Activated CD4-positive, alpha-beta memory T cell treated with anti-CD3 and anti-CD28 coated beads, Interleukin-2, amount 10 ng/mL, durations not matched to agents 7 days and 5 days (primary cell): ENCODE data around the gene RREB1. TPM values are rescaled to one million over a fixed set of nuclear protein-coding genes. Genes with fewer than 3 reads are reported as not detected.

Source experiments
- CTCF ChIA-PET: fragments of 350-600 bp; sonication (Branson Sonifier 250); formaldehyde crosslinking; loops from one replicate; lab custom pipeline; 2021; ENCODE audit warnings: antibody characterized with exemption, inconsistent platforms; lab: Charles Lee
- POLR2A ChIA-PET: fragments of 350-600 bp; sonication (Branson Sonifier 250); formaldehyde crosslinking; loops from one replicate; lab custom pipeline; 2021; ENCODE audit warnings: antibody characterized with exemption; lab: Charles Lee
- DNase-seq: peaks from one replicate; pipeline ENCODE4 v3.0.0-alpha.2; 2020
- H3K27ac Mint-ChIP-seq: one replicate; pipeline ENCODE4 v1.8.0; 2021; ENCODE audit warnings: mild to moderate bottlenecking, mixed read lengths
- H3K27me3 Mint-ChIP-seq: one replicate; pipeline ENCODE4 v1.8.0; 2021; ENCODE audit warnings: mixed read lengths
- H3K36me3 Mint-ChIP-seq: one replicate; pipeline ENCODE4 v1.8.0; 2021; ENCODE audit warnings: low read depth, mixed read lengths
- H3K4me1 Mint-ChIP-seq: one replicate; pipeline ENCODE4 v1.8.0; 2021; ENCODE audit warnings: mixed read lengths
- H3K4me3 Mint-ChIP-seq: one replicate; pipeline ENCODE4 v1.8.0; 2021; ENCODE audit warnings: mild to moderate bottlenecking, mixed read lengths
- H3K9me3 Mint-ChIP-seq: one replicate; pipeline ENCODE4 v1.8.0; 2021; ENCODE audit warnings: mixed read lengths
- total RNA-seq, 2 experiments: library from RNA; stranded (reverse); gene quantifications; one replicate each; pipeline ENCODE4 v1.2.3, GENCODE V29; 2021

RREB1 gene
- total RNA-seq, 2 experiments from 2014 or later, result 26.5 to 27.9 TPM

DNA sequence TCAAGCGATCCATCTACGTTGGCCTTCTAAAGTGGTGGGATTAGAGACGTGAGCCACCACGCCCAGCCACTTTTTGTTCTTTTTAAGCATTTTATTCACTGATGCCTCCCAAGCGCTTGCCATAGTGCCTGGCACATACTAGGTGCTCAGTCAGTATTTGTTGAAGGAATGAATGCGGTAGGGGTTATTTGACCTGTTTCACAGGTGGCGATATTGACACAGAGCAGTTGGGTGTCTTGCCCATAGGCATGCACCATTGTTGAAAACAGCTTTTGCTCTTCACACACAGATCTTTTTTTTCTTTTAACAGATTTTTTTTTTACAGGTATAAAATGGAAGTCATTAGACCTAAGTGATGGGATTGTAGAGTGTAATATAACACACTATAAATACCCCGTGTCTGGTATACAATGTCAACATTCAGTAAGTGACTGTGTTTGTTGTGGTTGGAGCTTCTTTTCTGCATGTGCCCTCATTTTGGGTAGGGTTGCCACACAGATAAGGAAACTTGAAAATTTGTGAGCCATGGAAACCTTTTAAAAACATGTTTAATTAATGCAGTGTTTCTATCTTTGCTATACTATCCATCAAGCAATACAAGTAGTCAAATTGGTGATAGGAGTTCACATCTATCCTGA lies 24.8 kb downstream of the RREB1 start:
- ChIA-PET CTCF (no interaction called here), POLR2A (interaction anchor here (1.5 kb wide), 1 partner anchor 23 kb away, joined by 6 read pairs; no protein-coding TSS in a partner anchor)
- H3K4me1 Mint-ChIP-seq, result peaks cover 72% of the 10 kb centered on the region
- DNase-seq, result no peak
- H3K27me3 Mint-ChIP-seq, result no peaks in the 10 kb centered on the region
- peaks cover 20% of the 10 kb centered on the region for H3K36me3 Mint-ChIP-seq
- H3K9me3 Mint-ChIP-seq, result no peaks in the 10 kb centered on the region
- no peak overlapping the region for H3K27ac Mint-ChIP-seq
- no peak overlapping the region for H3K4me3 Mint-ChIP-seq

DNA sequence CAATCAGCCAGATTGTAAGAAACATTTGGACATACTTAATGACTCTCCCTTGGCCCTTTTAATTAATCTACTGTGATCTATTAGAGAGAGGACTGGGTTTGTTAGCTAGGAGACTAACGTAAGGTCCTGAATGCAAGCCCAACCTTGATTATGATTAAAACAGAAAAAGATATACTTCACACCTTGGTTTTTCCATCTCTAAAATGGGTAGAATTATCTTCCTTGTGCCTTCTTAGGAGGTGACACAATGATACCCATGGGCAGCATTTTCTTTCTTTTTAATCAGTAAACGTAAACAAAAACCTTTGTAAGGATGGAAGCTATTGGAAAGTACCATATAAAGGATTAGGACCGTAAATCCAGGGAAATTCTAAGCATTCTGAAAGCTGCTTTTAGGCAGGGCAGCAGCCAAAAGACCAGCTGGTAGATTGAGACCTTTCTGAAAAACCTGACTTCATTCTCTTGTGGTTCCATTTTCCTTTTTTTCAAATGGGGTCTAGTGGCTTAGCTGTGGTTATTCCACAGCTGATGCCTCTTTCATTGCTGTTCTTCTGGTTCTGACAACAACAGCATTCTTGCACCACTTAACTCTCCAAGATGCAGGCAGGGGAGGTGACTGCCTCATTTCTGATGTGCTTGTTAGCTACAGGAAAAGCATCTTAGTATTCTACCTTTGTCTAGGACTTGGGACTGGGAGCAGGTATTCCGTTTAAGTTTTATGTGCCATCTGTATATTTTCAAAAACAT lies 27.4 kb downstream of the RREB1 start:
- H3K4me1 Mint-ChIP-seq, result peaks cover 68% of the 10 kb centered on the region
- no peak for DNase-seq
- peaks cover 9% of the 10 kb centered on the region for H3K36me3 Mint-ChIP-seq
- H3K27me3 Mint-ChIP-seq, result no peaks in the 10 kb centered on the region
- no peaks in the 10 kb centered on the region for H3K9me3 Mint-ChIP-seq
- ChIA-PET POLR2A (interaction anchor here (0.9 to 5.2 kb wide), 7 partner anchors 9 to 51 kb away, joined by 3 to 76 read pairs (median 4); partner anchors contain the start of gene RREB1), CTCF (interaction anchor here (0.5 to 1.4 kb wide), 3 partner anchors 9 to 108 kb away, joined by 4 to 5 read pairs (median 4); no protein-coding TSS in a partner anchor)
- H3K27ac Mint-ChIP-seq, result peak overlapping the region; percentile 8
- no peak overlapping the region for H3K4me3 Mint-ChIP-seq

DNA sequence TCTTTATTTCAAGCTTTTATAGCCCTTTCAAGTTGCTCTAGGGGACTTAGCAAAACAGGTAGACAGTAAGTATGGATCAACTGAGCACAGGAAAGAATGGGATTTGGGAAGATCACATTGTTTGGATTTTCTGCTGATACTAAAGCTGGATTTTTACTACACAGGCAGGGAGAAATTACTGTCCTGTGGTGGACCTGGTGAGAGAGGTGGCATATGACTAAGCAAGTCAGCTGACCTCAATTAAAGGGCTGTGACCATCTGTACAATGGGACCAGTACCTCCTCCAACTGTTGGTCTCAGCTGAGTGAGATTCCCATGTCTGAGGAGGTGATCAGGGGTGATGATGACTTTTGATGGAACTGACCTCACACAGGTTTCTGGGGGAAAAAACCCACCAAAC lies 28.0 kb downstream of the RREB1 start:
- CTCF ChIA-PET, result interaction anchor here (1.2 to 1.4 kb wide), 2 partner anchors 19 to 107 kb away, joined by 4 read pairs; no protein-coding TSS in a partner anchor
- Mint-ChIP-seq H3K4me3 (no peak overlapping the region), H3K27ac (no peak overlapping the region), H3K27me3 (no peaks in the 10 kb centered on the region), H3K4me1 (peaks cover 69% of the 10 kb centered on the region), H3K36me3 (peaks cover 6% of the 10 kb centered on the region), H3K9me3 (no peaks in the 10 kb centered on the region)
- DNase-seq, result no peak
- POLR2A ChIA-PET, result interaction anchor here (0.9 to 5.2 kb wide), 6 partner anchors 9 to 36 kb away, joined by 3 to 76 read pairs (median 6); partner anchors contain the start of gene RREB1

GRCh38 chr6:7136859-7137334 lies 29.1 kb downstream of the RREB1 start:
- Mint-ChIP-seq H3K27me3 (no peaks in the 10 kb centered on the region), H3K36me3 (peaks cover 6% of the 10 kb centered on the region), H3K4me1 (peaks cover 73% of the 10 kb centered on the region), H3K4me3 (peak overlapping the region; percentile 67), H3K9me3 (no peaks in the 10 kb centered on the region), H3K27ac (peak overlapping the region; percentile 84)
- ChIA-PET POLR2A (interaction anchor here (0.9 to 5.2 kb wide), 6 partner anchors 8 to 49 kb away, joined by 3 to 76 read pairs (median 6); partner anchors contain the start of gene RREB1), CTCF (interaction anchor here (1.4 to 1.6 kb wide), 2 partner anchors 8 to 20 kb away, joined by 3 to 4 read pairs; no protein-coding TSS in a partner anchor)
- DNase-seq, result no peak

- Mint-ChIP-seq H3K27me3 (no peaks in the 10 kb centered on the region), H3K4me1 (peaks cover 70% of the 10 kb centered on the region), H3K9me3 (no peaks in the 10 kb centered on the region), H3K27ac (peak overlapping the region; percentile 84), H3K36me3 (peaks cover 3% of the 10 kb centered on the region), H3K4me3 (peak overlapping the region; percentile 67)
- DNase-seq, result peak; percentile 76
- POLR2A ChIA-PET, result interaction anchor here (0.9 to 5.2 kb wide), 6 partner anchors 9 to 72 kb away, joined by 3 to 76 read pairs (median 4); partner anchors contain the start of gene RREB1
- CTCF ChIA-PET, result interaction anchor here (0.6 to 1.6 kb wide), 3 partner anchors 9 to 100 kb away, joined by 3 to 4 read pairs (median 3); no protein-coding TSS in a partner anchor
Measured at GRCh38 chr6:7137335-7138045, 29.7 kb downstream of the RREB1 start.

GRCh38 chr6:7138046-7138531 lies 30.3 kb downstream of the RREB1 start:
- CTCF ChIA-PET, result interaction anchor here (0.6 to 1.6 kb wide), 3 partner anchors 10 to 100 kb away, joined by 3 to 4 read pairs (median 3); no protein-coding TSS in a partner anchor
- H3K36me3 Mint-ChIP-seq, result peaks cover 3% of the 10 kb centered on the region

GRCh38 chr6:7138921-7139358 lies 31.2 kb downstream of the RREB1 start:
- no peak for DNase-seq
- H3K4me1 Mint-ChIP-seq, result peaks cover 68% of the 10 kb centered on the region
- H3K4me3 Mint-ChIP-seq, result peak overlapping the region; percentile 1
- H3K9me3 Mint-ChIP-seq, result no peaks in the 10 kb centered on the region
- POLR2A ChIA-PET, result interaction anchor here (0.9 to 5.2 kb wide), 4 partner anchors 10 to 345 kb away, joined by 3 to 76 read pairs (median 6); partner anchors contain the start of gene RREB1
- CTCF ChIA-PET, result no interaction called here
- H3K27me3 Mint-ChIP-seq, result no peaks in the 10 kb centered on the region
- peak overlapping the region; percentile 36 for H3K27ac Mint-ChIP-seq
- H3K36me3 Mint-ChIP-seq, result peaks cover 3% of the 10 kb centered on the region

More at GRCh38 chr6:7138046-7138531, 30.3 kb downstream of the RREB1 start:
- no peaks in the 10 kb centered on the region for H3K9me3 Mint-ChIP-seq
- no peaks in the 10 kb centered on the region for H3K27me3 Mint-ChIP-seq
- POLR2A ChIA-PET, result interaction anchor here (0.9 to 5.2 kb wide), 7 partner anchors 8 to 344 kb away, joined by 3 to 76 read pairs (median 4); partner anchors contain the start of gene RREB1
- H3K27ac Mint-ChIP-seq, result peak overlapping the region; percentile 84
- peaks cover 68% of the 10 kb centered on the region for H3K4me1 Mint-ChIP-seq
- DNase-seq, result no peak
- peak overlapping the region; percentile 67 for H3K4me3 Mint-ChIP-seq

- Mint-ChIP-seq H3K9me3 (no peaks in the 10 kb centered on the region), H3K27ac (peak overlapping the region; percentile 35), H3K27me3 (no peaks in the 10 kb centered on the region), H3K4me3 (peak overlapping the region; percentile 75), H3K4me1 (peaks cover 67% of the 10 kb centered on the region), H3K36me3 (peaks cover 3% of the 10 kb centered on the region)
- DNase-seq, result no peak
- POLR2A ChIA-PET, result interaction anchor here (0.5 to 2.7 kb wide), 4 partner anchors 9 to 160 kb away, joined by 3 to 19 read pairs (median 10); partner anchors contain the start of gene RREB1
- CTCF ChIA-PET, result no interaction called here
Measured at GRCh38 chr6:7139835-7140470, 32.2 kb downstream of the RREB1 start.

DNA sequence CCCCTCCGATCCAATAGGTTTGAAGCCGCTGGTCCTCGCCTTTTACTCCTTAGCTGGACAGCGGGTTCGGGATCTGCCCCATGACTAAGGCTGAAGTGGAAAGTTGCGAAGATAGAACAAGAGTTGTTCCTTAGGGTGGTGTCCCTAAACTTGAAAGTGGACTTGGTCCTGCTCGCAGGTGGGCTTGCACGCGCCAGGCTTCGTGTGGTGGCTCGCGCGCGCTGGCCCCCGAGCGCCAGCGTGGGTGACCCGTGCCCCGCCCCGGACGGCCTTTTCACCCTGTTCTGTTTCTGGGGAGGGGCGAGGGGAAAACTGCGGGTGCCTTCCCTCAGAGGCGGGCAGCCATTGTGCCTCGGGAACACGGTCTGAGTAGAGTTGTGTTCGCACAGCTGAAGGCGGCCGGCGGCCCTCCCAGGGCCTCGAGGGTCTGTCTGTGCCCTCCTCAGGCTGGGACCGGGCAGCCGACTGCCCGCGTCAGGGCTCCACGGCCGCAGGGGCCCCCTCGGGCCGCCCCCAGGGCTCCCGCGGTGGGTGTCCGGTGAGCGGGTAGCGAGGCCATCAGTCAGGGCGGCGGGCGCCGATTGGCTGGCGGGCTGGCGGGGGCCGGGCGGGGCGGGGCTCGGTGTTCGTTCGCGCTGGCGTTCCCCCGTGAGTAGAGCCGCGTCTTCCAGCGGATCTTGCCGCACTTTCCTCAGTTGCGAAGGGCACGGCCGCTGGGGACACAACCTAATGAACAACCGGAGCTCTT lies 33.0 kb downstream of the RREB1 start:
- peaks cover 65% of the 10 kb centered on the region for H3K4me1 Mint-ChIP-seq
- H3K27me3 Mint-ChIP-seq, result no peaks in the 10 kb centered on the region
- no peaks in the 10 kb centered on the region for H3K9me3 Mint-ChIP-seq
- H3K27ac Mint-ChIP-seq, result peak overlapping the region; percentile 35
- peak; percentile 78 for DNase-seq
- H3K36me3 Mint-ChIP-seq, result peaks cover 6% of the 10 kb centered on the region
- peak overlapping the region; percentile 75 for H3K4me3 Mint-ChIP-seq
- POLR2A ChIA-PET, result interaction anchor here (0.5 to 2.7 kb wide), 5 partner anchors 9 to 159 kb away, joined by 3 to 19 read pairs (median 4); partner anchors contain the start of gene RREB1
- CTCF ChIA-PET, result no interaction called here

- H3K9me3 Mint-ChIP-seq, result no peaks in the 10 kb centered on the region
- no peak for DNase-seq
- H3K36me3 Mint-ChIP-seq, result peaks cover 6% of the 10 kb centered on the region
- ChIA-PET POLR2A (interaction anchor here (1.0 kb wide), 1 partner anchor 13 kb away, joined by 3 read pairs; no protein-coding TSS in a partner anchor), CTCF (no interaction called here)
- no peak overlapping the region for H3K27ac Mint-ChIP-seq
- no peaks in the 10 kb centered on the region for H3K27me3 Mint-ChIP-seq
- peaks cover 67% of the 10 kb centered on the region for H3K4me1 Mint-ChIP-seq
- H3K4me3 Mint-ChIP-seq, result peak overlapping the region; percentile 27
Measured at GRCh38 chr6:7142228-7142801, 34.6 kb downstream of the RREB1 start.
